Dendritic cell treated with granulocyte-macrophage colony-stimulating factor and Interleukin-4, amounts not matched to agents 40 ng/mL and 50 ng/mL, for 4 days (primary cell): ENCODE results near the gene CORO7.
"Not testable (repeated sequence)": the region's sequence is repeated elsewhere in the genome, so short reads cannot be mapped to it uniquely, and the experiment has no call there.

ENCODE experiments used
- H3K27ac Mint-ChIP-seq: one replicate; pipeline ENCODE4 v1.8.0; 2022; ENCODE audit warnings: mild to moderate bottlenecking, mixed read lengths
- H3K27me3 Mint-ChIP-seq: one replicate; pipeline ENCODE4 v1.8.0; 2022; ENCODE audit warnings: mild to moderate bottlenecking, mixed read lengths
- H3K36me3 Mint-ChIP-seq: one replicate; pipeline ENCODE4 v1.8.0; 2022; ENCODE audit warnings: low read depth, mixed read lengths
- H3K4me1 Mint-ChIP-seq: one replicate; pipeline ENCODE4 v1.8.0; 2022; ENCODE audit warnings: low read depth, mixed read lengths
- H3K4me3 Mint-ChIP-seq: one replicate; pipeline ENCODE4 v1.8.0; 2022; ENCODE audit warnings: mild to moderate bottlenecking, moderate library complexity, mixed read lengths
- H3K9me3 Mint-ChIP-seq: one replicate; pipeline ENCODE4 v1.8.0; 2022; ENCODE audit warnings: mixed read lengths
- intact Hi-C: fragments of 100-400 bp; cut with micrococcal nuclease; formaldehyde crosslinking; loops from one replicate; pipeline ENCODE4 v1.15.0; 2022

The CORO7 gene

GRCh38 chr16:4336701-4337539 lies 79.5 kb downstream of the CORO7 start:
- no peaks in the 10 kb centered on the region for H3K4me1 Mint-ChIP-seq
- H3K27me3 Mint-ChIP-seq: peaks cover 13% of the 10 kb centered on the region
- no peaks in the 10 kb centered on the region for H3K9me3 Mint-ChIP-seq
- no peak overlapping the region for H3K4me3 Mint-ChIP-seq
- intact Hi-C loops: loop anchor here (10.0 kb wide), 1 partner anchor 352 kb away; no protein-coding TSS in a partner anchor
- H3K36me3 Mint-ChIP-seq: peaks cover 71% of the 10 kb centered on the region
- H3K27ac Mint-ChIP-seq: no peak overlapping the region

- intact Hi-C loops: loop anchor here (10.0 kb wide), 1 partner anchor 350 kb away; no protein-coding TSS in a partner anchor
- Mint-ChIP-seq H3K9me3 (no peaks in the 10 kb centered on the region), H3K27me3 (peaks cover 13% of the 10 kb centered on the region), H3K27ac (no peak overlapping the region), H3K36me3 (peaks cover 51% of the 10 kb centered on the region), H3K4me1 (no peaks in the 10 kb centered on the region), H3K4me3 (no peak overlapping the region)
Observed at GRCh38 chr16:4334724-4335495, 81.5 kb downstream of the CORO7 start.

GRCh38 chr16:4333714-4334113 lies 82.7 kb downstream of the CORO7 start:
- not testable (repeated sequence) for H3K4me3 Mint-ChIP-seq, H3K9me3 Mint-ChIP-seq, H3K4me1 Mint-ChIP-seq, H3K27ac Mint-ChIP-seq
- intact Hi-C loops: loop anchor here (10.0 kb wide), 1 partner anchor 349 kb away; no protein-coding TSS in a partner anchor
- H3K36me3 Mint-ChIP-seq: peaks cover 39% of the 10 kb centered on the region
- peaks cover 13% of the 10 kb centered on the region for H3K27me3 Mint-ChIP-seq

- Mint-ChIP-seq H3K9me3 (no peaks in the 10 kb centered on the region), H3K27me3 (peaks cover 16% of the 10 kb centered on the region), H3K4me1 (peaks cover 10% of the 10 kb centered on the region), H3K4me3 (no peak overlapping the region), H3K27ac (no peak overlapping the region), H3K36me3 (peaks cover 35% of the 10 kb centered on the region)
- intact Hi-C loops: loop anchor here (10.0 kb wide), 1 partner anchor 348 kb away; no protein-coding TSS in a partner anchor
Observed at GRCh38 chr16:4333308-4333638, 83.1 kb downstream of the CORO7 start.

- intact Hi-C loops: loop anchor here (10.0 kb wide), 1 partner anchor 348 kb away; no protein-coding TSS in a partner anchor
- Mint-ChIP-seq H3K9me3 (no peaks in the 10 kb centered on the region), H3K27me3 (peaks cover 19% of the 10 kb centered on the region), H3K4me1 (peaks cover 15% of the 10 kb centered on the region), H3K27ac (no peak overlapping the region), H3K4me3 (no peak overlapping the region), H3K36me3 (peaks cover 30% of the 10 kb centered on the region)
Observed at GRCh38 chr16:4332623-4333307, 83.6 kb downstream of the CORO7 start.

- intact Hi-C loops: loop anchor here (10.0 kb wide), 1 partner anchor 347 kb away; no protein-coding TSS in a partner anchor
- H3K27ac Mint-ChIP-seq: no peak overlapping the region
- H3K36me3 Mint-ChIP-seq: peaks cover 23% of the 10 kb centered on the region
- H3K9me3 Mint-ChIP-seq: no peaks in the 10 kb centered on the region
- H3K4me3 Mint-ChIP-seq: no peak overlapping the region
- H3K27me3 Mint-ChIP-seq: peaks cover 19% of the 10 kb centered on the region
- peaks cover 15% of the 10 kb centered on the region for H3K4me1 Mint-ChIP-seq
Observed at GRCh38 chr16:4332083-4332482, 84.3 kb downstream of the CORO7 start.

GRCh38 chr16:4330277-4330874 lies 86.0 kb downstream of the CORO7 start:
- Mint-ChIP-seq H3K36me3 (peaks cover 9% of the 10 kb centered on the region), H3K27ac (no peak overlapping the region), H3K27me3 (peaks cover 21% of the 10 kb centered on the region), H3K9me3 (no peaks in the 10 kb centered on the region), H3K4me1 (peaks cover 28% of the 10 kb centered on the region), H3K4me3 (no peak overlapping the region)
- intact Hi-C loops: loop anchor here (1.0 to 10.0 kb wide), 3 partner anchors 42 to 346 kb away; no protein-coding TSS in a partner anchor

GRCh38 chr16:4328782-4329775 lies 87.3 kb downstream of the CORO7 start:
- peaks cover 36% of the 10 kb centered on the region for H3K4me1 Mint-ChIP-seq

GRCh38 chr16:4328046-4328781 lies 88.2 kb downstream of the CORO7 start:
- H3K9me3 Mint-ChIP-seq: no peaks in the 10 kb centered on the region
- H3K4me1 Mint-ChIP-seq: peaks cover 42% of the 10 kb centered on the region
- peak overlapping the region; percentile 74 for H3K4me3 Mint-ChIP-seq
- H3K27ac Mint-ChIP-seq: peak overlapping the region; percentile 80
- H3K36me3 Mint-ChIP-seq: no peaks in the 10 kb centered on the region
- intact Hi-C loops: loop anchor here (5.0 kb wide), 1 partner anchor 56 kb away; the partner anchor contains the start of gene TFAP4
- peaks cover 23% of the 10 kb centered on the region for H3K27me3 Mint-ChIP-seq

More at GRCh38 chr16:4328782-4329775, 87.3 kb downstream of the CORO7 start:
- H3K27me3 Mint-ChIP-seq: peaks cover 24% of the 10 kb centered on the region
- intact Hi-C loops: loop anchor here (5.0 kb wide), 1 partner anchor 57 kb away; the partner anchor contains the start of gene TFAP4
- no peaks in the 10 kb centered on the region for H3K9me3 Mint-ChIP-seq
- H3K36me3 Mint-ChIP-seq: no peaks in the 10 kb centered on the region
- no peak overlapping the region for H3K4me3 Mint-ChIP-seq
- peak overlapping the region; percentile 80 for H3K27ac Mint-ChIP-seq

GRCh38 chr16:4327386-4328045 lies 88.9 kb downstream of the CORO7 start:
- H3K4me1 Mint-ChIP-seq: peaks cover 42% of the 10 kb centered on the region
- peak overlapping the region; percentile 80 for H3K27ac Mint-ChIP-seq
- H3K27me3 Mint-ChIP-seq: peaks cover 17% of the 10 kb centered on the region
- no peaks in the 10 kb centered on the region for H3K36me3 Mint-ChIP-seq
- H3K9me3 Mint-ChIP-seq: no peaks in the 10 kb centered on the region
- intact Hi-C loops: loop anchor here (5.0 kb wide), 1 partner anchor 55 kb away; the partner anchor contains the start of gene TFAP4
- H3K4me3 Mint-ChIP-seq: peak overlapping the region; percentile 74

GRCh38 chr16:4325253-4325758 lies 91.1 kb downstream of the CORO7 start:
- H3K27ac Mint-ChIP-seq: peak overlapping the region; percentile 59
- peaks cover 27% of the 10 kb centered on the region for H3K27me3 Mint-ChIP-seq
- peaks cover 42% of the 10 kb centered on the region for H3K4me1 Mint-ChIP-seq
- no peak overlapping the region for H3K4me3 Mint-ChIP-seq
- H3K36me3 Mint-ChIP-seq: no peaks in the 10 kb centered on the region
- intact Hi-C loops: loop anchor here (5.0 kb wide), 1 partner anchor 53 kb away; the partner anchor contains the start of gene TFAP4
- no peaks in the 10 kb centered on the region for H3K9me3 Mint-ChIP-seq
